H9 (cell line): ENCODE data around the gene ARF5. TPM values are rescaled to one million over a fixed set of nuclear protein-coding genes. Genes with fewer than 3 reads are reported as not detected.
A peak's percentile ranks its signal among the peaks of the same experiment; 100 is the strongest.

Source experiments
- DNase-seq: peaks from one replicate; pipeline ENCODE4 v3.0.0-alpha.2; 2017
- H2AFZ ChIP-seq: one replicate; pipeline ENCODE4 v1.6.1; 2013; ENCODE audit warnings: mild to moderate bottlenecking, low read length, control low read depth, moderate library complexity
- H2AK5ac ChIP-seq: 2 replicates; pipeline ENCODE4 v1.6.1; 2013; ENCODE audit warnings: low read length, control low read depth, mixed read lengths; ENCODE audit not compliant: insufficient read length
- H2BK120ac ChIP-seq: one replicate; pipeline ENCODE4 v1.6.1; 2013; ENCODE audit warnings: low read depth, mild to moderate bottlenecking, low read length, control low read depth, inconsistent platforms; ENCODE audit not compliant: poor library complexity, severe bottlenecking
- H2BK12ac ChIP-seq: 2 replicates; pipeline ENCODE4 v1.6.1; 2013; ENCODE audit warnings: low read length, control low read depth, mixed read lengths, low read depth; ENCODE audit not compliant: insufficient read length
- H2BK15ac ChIP-seq: 2 replicates; pipeline ENCODE4 v1.6.1; 2013; ENCODE audit warnings: low read depth, low read length, control low read depth
- H2BK20ac ChIP-seq: one replicate; pipeline ENCODE4 v1.6.1; 2013; ENCODE audit warnings: low read depth, mild to moderate bottlenecking, low read length, control low read depth, inconsistent platforms; ENCODE audit not compliant: poor library complexity, severe bottlenecking
- H2BK5ac ChIP-seq: 2 replicates; pipeline ENCODE4 v1.6.1; 2013; ENCODE audit warnings: low read length, control low read depth, mixed read lengths; ENCODE audit not compliant: insufficient read length
- H3K14ac ChIP-seq: 2 replicates; pipeline ENCODE4 v1.6.1; 2013; ENCODE audit warnings: low read length, control low read depth; ENCODE audit not compliant: insufficient read depth
- H3K18ac ChIP-seq: 2 replicates; pipeline ENCODE4 v1.6.1; 2013; ENCODE audit warnings: low read depth, mild to moderate bottlenecking, mixed read lengths, low read length, control low read depth; ENCODE audit not compliant: insufficient read length
- H3K23ac ChIP-seq: 2 replicates; pipeline ENCODE4 v1.6.1; 2013; ENCODE audit warnings: low read length, control low read depth, mixed read lengths, low read depth; ENCODE audit not compliant: insufficient read length
- H3K23me2 ChIP-seq: 2 replicates; pipeline ENCODE4 v1.6.1; 2013; ENCODE audit warnings: low read depth, mild to moderate bottlenecking, mixed read lengths, low read length, control low read depth; ENCODE audit not compliant: insufficient read length, poor library complexity, severe bottlenecking
- H3K27ac ChIP-seq: 2 replicates; pipeline ENCODE4 v1.5.1; 2013; ENCODE audit warnings: low read length, control low read depth, mixed read lengths, low read depth; ENCODE audit not compliant: insufficient read length
- H3K27me3 ChIP-seq: 2 replicates; pipeline ENCODE4 v1.6.1; 2013; ENCODE audit warnings: low read length, control low read depth, inconsistent platforms; ENCODE audit not compliant: insufficient read depth
- H3K4ac ChIP-seq: 2 replicates; pipeline ENCODE4 v1.6.1; 2013; ENCODE audit warnings: low read depth, mild to moderate bottlenecking, control low read depth, inconsistent platforms, low read length, moderate library complexity
- H3K4me1 ChIP-seq: 2 replicates; pipeline ENCODE4 v1.6.1; 2013; ENCODE audit warnings: low read length, control low read depth, inconsistent platforms; ENCODE audit not compliant: insufficient read depth
- H3K4me2 ChIP-seq: 2 replicates; pipeline ENCODE4 v1.6.1; 2013; ENCODE audit warnings: low read length, control low read depth, mixed read lengths; ENCODE audit not compliant: insufficient read length, insufficient read depth
- H3K56ac ChIP-seq: 2 replicates; pipeline ENCODE4 v1.6.1; 2013; ENCODE audit warnings: low read depth, mild to moderate bottlenecking, mixed read lengths, low read length, control low read depth; ENCODE audit not compliant: insufficient read length
- H3K79me1 ChIP-seq: 2 replicates; pipeline ENCODE4 v1.6.1; 2013; ENCODE audit warnings: low read depth, mild to moderate bottlenecking, moderate library complexity, low read length, control low read depth, inconsistent platforms; ENCODE audit not compliant: insufficient read depth, poor library complexity, severe bottlenecking
- H3K79me2 ChIP-seq: 2 replicates; pipeline ENCODE4 v1.6.1; 2013; ENCODE audit warnings: low read length, control low read depth, inconsistent platforms; ENCODE audit not compliant: insufficient read depth
- H3K9ac ChIP-seq: 2 replicates; pipeline ENCODE4 v1.6.1; 2013; ENCODE audit warnings: low read length, control low read depth, mixed read lengths; ENCODE audit not compliant: insufficient read length; ENCODE audit errors: extremely low read depth
- H3K9me3 ChIP-seq: one replicate; pipeline ENCODE4 v1.6.1; 2013; ENCODE audit warnings: low read depth, low read length, inconsistent platforms; ENCODE audit not compliant: control insufficient read depth
- H3T11ph ChIP-seq: one replicate; pipeline ENCODE4 v1.6.1; 2013; ENCODE audit warnings: mild to moderate bottlenecking, low read length, control low read depth, inconsistent platforms
- H4K20me1 ChIP-seq: one replicate; pipeline ENCODE4 v1.6.1; 2013; ENCODE audit not compliant: control insufficient read depth, insufficient read length, insufficient read depth
- H4K5ac ChIP-seq: 2 replicates; pipeline ENCODE4 v1.6.1; 2013; ENCODE audit warnings: low read depth, mild to moderate bottlenecking, mixed read lengths, low read length, control low read depth; ENCODE audit not compliant: insufficient read length
- H4K8ac ChIP-seq: replicated peaks from 2 replicates; pipeline ENCODE4 v1.6.1; 2013; ENCODE audit warnings: low read length, control low read depth, mixed read lengths, low read depth; ENCODE audit not compliant: insufficient read length
- H4K91ac ChIP-seq: 2 replicates; pipeline ENCODE4 v1.6.1; 2013; ENCODE audit warnings: low read depth, mild to moderate bottlenecking, moderate library complexity, mixed read lengths, low read length, control low read depth; ENCODE audit not compliant: insufficient read length
- H3K27ac Mint-ChIP-seq, 3 experiments: 2 replicates in 2 of 3; 3 replicates in 1 of 3; pipeline ENCODE4 v1.8.0; 2020 to 2021; ENCODE audit warnings: mixed read lengths in 3 of 3, mild to moderate bottlenecking in 1 of 3, moderate library complexity in 1 of 3
- H3K27me3 Mint-ChIP-seq: 2 replicates; pipeline ENCODE4 v1.8.0; 2021; ENCODE audit warnings: low read depth, mild to moderate bottlenecking, moderate library complexity, mixed read lengths
- H3K36me3 Mint-ChIP-seq, 3 experiments: 2 replicates in 2 of 3; 3 replicates in 1 of 3; pipeline ENCODE4 v1.8.0; 2020 to 2021; ENCODE audit warnings: low read depth in 3 of 3, mixed read lengths in 3 of 3; ENCODE audit not compliant: insufficient read depth in 1 of 3
- H3K4me1 Mint-ChIP-seq, 2 experiments: 2 replicates each; pipeline ENCODE4 v1.8.0; 2020; ENCODE audit warnings: mixed read lengths in 2 of 2
- H3K4me3 Mint-ChIP-seq, 2 experiments: 2 replicates in 1 of 2; 3 replicates in 1 of 2; pipeline ENCODE4 v1.8.0; 2020 to 2021; ENCODE audit warnings: mild to moderate bottlenecking in 2 of 2, mixed read lengths in 2 of 2, moderate library complexity in 1 of 2
- H3K9me3 Mint-ChIP-seq, 2 experiments: 2 replicates in 1 of 2; 3 replicates in 1 of 2; pipeline ENCODE4 v1.8.0; 2020; ENCODE audit warnings: mild to moderate bottlenecking in 2 of 2, mixed read lengths in 2 of 2, moderate library complexity in 1 of 2
- CTCF ChIP-seq: fragments of 200-600 bp; sonication (generic); conservative IDR thresholded peaks from 3 replicates; pipeline ENCODE4 v1.8.0; 2021; ENCODE audit warnings: antibody characterized with exemption, mild to moderate bottlenecking
- WGBS: extraction: QIAGEN DNeasy Blood & Tissue Kit; methylation state at CpG from one replicate; pipeline ENCODE4 v1.1.7; 2013; ENCODE audit warnings: missing lambda C conversion rate, low lambda C conversion rate, mixed read lengths; ENCODE audit not compliant: insufficient read length; ENCODE audit errors: extremely low coverage; 5-methylcytosine and 5-hydroxymethylcytosine counted together
- total RNA-seq: library from RNA; stranded (reverse); gene quantifications from 2 replicates; pipeline ENCODE4 v1.2.1, GENCODE V29; 2021

ARF5 gene
- total RNA-seq, 1 experiment from 2014 or later = 169 TPM

GRCh38 chr7:127589896-127590295 is 1.7 kb downstream of the ARF5 start:
- WGBS = no CpG with 5 or more reads among the region's 3 CpGs
- Histone ChIP-seq H3K9me3 (no peaks in the 10 kb centered on the region), H4K91ac (no peak overlapping the region), H3K4me2 (no peak overlapping the region), H3K79me2 (no peaks in the 10 kb centered on the region), H2AK5ac (no peak overlapping the region), H3K79me1 (no peaks in the 10 kb centered on the region), H2BK120ac (no peak overlapping the region), H3K27me3 (peaks cover 7% of the 10 kb centered on the region; the same call in 1 of the 2 replicates), H4K5ac (no peak overlapping the region), H4K8ac (no peak overlapping the region), H2BK5ac (no peak overlapping the region), H2BK15ac (no peak overlapping the region), H2BK20ac (no peak overlapping the region), H2AFZ (no peak overlapping the region), H4K20me1 (no peaks in the 10 kb centered on the region), H3K4ac (no peak overlapping the region), H3T11ph (no peak overlapping the region), H3K18ac (no peak overlapping the region), H3K23me2 (peaks cover 13% of the 10 kb centered on the region), H3K56ac (no peak overlapping the region), H3K14ac (no peak overlapping the region), H3K27ac (no peak overlapping the region), H2BK12ac (no peak overlapping the region), H3K23ac (no peak overlapping the region), H3K4me1 (no peaks in the 10 kb centered on the region), H3K9ac (no peak overlapping the region)
- H3K27ac Mint-ChIP-seq = no peak overlapping the region
- H3K4me3 Mint-ChIP-seq = peak overlapping the region; percentile 94 to 100
- no peak for DNase-seq
- peaks cover 8 to 18% of the 10 kb centered on the region in 2 experiments for H3K4me1 Mint-ChIP-seq
- no peaks in the 10 kb centered on the region for H3K9me3 Mint-ChIP-seq
- H3K36me3 Mint-ChIP-seq = peaks cover 24 to 28% (median 26%) of the 10 kb centered on the region in 3 experiments
- peaks cover 26% of the 10 kb centered on the region for H3K27me3 Mint-ChIP-seq
- TF ChIP-seq CTCF = no peak
